Measurements from ENCODE around the gene HERPUD2.
"Not testable (repeated sequence)": the region's sequence is repeated elsewhere in the genome, so short reads cannot be mapped to it uniquely, and the experiment has no call there.

The HERPUD2 gene

DNA sequence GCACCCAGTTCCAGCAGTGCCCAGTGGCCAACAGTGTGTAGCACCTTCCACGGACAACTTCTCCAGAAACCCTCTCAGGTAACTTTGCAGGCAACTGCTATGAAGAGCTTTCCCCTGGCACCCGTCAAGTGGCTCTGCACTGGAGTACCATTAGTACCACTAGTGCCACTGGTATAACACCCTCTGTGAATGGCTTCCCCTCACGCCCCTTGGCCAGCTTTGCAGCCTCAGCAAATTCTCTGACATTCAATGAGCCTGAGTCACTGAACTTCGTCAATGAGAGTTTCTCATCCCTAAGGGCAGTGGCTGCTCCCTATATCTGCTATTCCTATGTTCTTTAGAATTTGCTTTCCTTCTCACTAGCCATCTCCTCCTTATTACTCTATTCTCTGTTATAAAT is 7.6 kb upstream of the HERPUD2 start:
- TF ChIP-seq, protein P1, sequence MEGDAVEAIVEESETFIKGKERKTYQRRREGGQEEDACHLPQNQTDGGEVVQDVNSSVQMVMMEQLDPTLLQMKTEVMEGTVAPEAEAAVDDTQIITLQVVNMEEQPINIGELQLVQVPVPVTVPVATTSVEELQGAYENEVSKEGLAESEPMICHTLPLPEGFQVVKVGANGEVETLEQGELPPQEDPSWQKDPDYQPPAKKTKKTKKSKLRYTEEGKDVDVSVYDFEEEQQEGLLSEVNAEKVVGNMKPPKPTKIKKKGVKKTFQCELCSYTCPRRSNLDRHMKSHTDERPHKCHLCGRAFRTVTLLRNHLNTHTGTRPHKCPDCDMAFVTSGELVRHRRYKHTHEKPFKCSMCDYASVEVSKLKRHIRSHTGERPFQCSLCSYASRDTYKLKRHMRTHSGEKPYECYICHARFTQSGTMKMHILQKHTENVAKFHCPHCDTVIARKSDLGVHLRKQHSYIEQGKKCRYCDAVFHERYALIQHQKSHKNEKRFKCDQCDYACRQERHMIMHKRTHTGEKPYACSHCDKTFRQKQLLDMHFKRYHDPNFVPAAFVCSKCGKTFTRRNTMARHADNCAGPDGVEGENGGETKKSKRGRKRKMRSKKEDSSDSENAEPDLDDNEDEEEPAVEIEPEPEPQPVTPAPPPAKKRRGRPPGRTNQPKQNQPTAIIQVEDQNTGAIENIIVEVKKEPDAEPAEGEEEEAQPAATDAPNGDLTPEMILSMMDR (IDR thresholded peaks at IDR 0.05; ENCODE audit: insufficient read depth, missing control alignments) = no peak
- FAIRE-seq (no peak), DNase-seq (ENCODE audit: insufficient read length, low spot score) (no peak)

DNA sequence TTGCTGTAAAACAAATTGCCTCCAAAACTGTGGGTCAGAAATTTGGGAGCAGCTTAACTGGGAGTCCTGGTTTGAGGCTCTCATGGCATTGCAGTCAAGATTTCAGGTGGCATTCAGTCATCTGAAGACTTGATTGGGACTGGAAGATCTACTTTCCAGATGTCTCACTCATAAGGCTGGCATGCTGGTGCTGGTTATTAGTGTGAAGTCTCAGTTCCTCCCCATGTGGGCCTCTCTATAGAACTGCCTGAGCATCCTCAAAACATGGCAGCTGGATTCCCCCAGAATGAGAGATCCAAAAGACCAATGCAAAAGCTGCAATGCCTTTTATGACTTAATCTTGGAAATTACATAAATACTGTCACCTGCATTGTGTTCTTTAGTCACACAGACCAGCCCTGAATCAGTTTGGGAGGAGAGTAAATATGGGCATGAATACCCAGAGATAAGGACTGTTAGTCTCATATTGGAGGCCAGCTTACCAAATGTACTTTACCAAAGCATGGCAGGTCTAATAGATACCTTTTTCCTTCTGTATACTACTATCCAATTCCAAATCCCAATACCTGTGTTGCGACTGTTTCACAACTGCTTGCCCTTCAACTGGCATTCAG is 6.5 kb upstream of the HERPUD2 start:
- DNase-seq (ENCODE audit: insufficient read length, low spot score) = no peak
- FAIRE-seq = no peak
- TF ChIP-seq, protein P1 (IDR thresholded peaks at IDR 0.05; ENCODE audit: insufficient read depth, missing control alignments) = no peak

DNA sequence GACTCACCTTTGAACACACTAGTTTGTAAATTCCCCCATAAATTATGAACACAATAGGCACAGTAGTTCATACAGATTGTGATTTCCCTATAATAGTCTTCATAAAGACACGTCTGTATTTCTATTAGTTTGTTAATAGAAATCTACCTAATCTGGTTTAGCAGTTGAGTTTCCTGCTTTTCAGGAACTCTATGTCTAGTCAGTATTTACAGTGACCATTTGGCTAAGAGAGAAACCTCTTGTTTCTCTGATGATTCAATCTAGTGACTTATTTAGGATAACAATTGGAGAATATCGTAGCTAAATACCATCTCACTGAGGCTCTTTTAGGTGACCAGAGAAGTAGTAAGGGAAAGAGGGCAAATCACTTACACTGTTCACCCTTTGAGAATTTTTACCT is 5.9 kb upstream of the HERPUD2 start:
- FAIRE-seq (no peak), DNase-seq (ENCODE audit: insufficient read length, low spot score) (no peak)
- TF ChIP-seq, protein P1 (IDR thresholded peaks at IDR 0.05; ENCODE audit: insufficient read depth, missing control alignments) = no peak

DNA sequence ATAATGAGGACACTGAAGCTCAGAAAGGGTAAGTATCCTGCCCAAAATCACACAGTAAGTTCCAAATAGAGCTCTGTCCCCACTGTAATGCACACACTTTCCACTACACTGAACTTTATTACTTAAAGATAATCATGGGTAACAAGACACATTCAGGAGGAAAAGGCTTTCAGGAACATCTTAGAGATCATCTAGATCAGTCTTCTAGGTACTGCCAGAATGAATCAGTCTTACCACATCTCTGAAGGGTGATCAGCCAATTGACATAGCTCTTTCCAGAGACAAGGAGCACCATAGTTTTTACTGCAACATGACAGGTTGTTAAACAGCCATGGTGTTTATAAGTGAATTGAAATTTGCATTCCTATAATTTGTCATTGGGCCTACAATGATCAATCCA is 5.4 kb upstream of the HERPUD2 start:
- TF ChIP-seq, protein P1 (IDR thresholded peaks at IDR 0.05; ENCODE audit: insufficient read depth, missing control alignments) = no peak
- DNase-seq (ENCODE audit: insufficient read length, low spot score) (no peak), FAIRE-seq (no peak)

DNA sequence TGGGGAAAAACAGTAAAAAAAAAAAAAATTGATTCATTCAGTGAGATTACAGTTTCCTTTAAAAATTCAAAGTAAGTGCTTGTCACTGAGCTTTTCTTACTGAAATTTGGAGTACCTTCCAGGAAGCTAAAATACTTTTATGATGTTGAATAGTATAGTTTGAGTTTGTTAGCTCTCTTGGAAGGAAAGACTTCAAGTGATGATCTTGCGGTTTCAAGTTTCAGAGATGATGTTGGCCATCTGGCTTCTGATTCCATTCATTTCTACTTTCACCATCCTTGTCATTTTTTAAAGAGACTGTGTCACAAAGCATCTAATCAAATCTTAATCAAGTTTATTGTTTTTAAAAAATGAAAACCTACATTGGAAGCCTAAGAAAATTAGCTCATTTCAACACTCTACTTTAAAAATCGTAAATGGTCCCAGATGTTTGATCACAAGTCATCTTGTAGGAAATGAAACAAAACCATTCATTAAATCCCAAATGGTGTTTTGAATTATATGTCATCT is 4.9 kb upstream of the HERPUD2 start:
- DNase-seq (ENCODE audit: insufficient read length, low spot score) = no peak
- TF ChIP-seq, protein P1 (IDR thresholded peaks at IDR 0.05; ENCODE audit: insufficient read depth, missing control alignments) = no peak
- FAIRE-seq = no peak

DNA sequence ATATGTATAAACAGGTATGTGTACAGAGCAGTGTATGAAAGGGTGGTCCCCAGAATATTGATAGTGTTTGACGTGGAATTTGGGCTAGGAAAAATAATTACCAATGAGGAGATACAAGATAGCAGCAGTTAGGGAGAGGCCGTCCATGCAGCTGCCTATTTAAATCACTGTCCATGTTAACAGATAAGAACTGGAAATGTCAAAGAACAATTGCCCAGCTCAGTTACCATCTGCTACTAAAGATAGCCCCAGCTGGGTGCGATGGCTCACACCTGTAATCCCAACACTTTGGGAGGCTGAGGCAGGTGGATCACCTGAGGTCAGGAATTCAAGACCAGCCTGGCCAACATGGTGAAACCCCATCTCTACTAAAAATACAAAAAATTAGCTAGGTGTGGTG is 3.4 kb upstream of the HERPUD2 start:
- not testable (repeated sequence) for FAIRE-seq

DNA sequence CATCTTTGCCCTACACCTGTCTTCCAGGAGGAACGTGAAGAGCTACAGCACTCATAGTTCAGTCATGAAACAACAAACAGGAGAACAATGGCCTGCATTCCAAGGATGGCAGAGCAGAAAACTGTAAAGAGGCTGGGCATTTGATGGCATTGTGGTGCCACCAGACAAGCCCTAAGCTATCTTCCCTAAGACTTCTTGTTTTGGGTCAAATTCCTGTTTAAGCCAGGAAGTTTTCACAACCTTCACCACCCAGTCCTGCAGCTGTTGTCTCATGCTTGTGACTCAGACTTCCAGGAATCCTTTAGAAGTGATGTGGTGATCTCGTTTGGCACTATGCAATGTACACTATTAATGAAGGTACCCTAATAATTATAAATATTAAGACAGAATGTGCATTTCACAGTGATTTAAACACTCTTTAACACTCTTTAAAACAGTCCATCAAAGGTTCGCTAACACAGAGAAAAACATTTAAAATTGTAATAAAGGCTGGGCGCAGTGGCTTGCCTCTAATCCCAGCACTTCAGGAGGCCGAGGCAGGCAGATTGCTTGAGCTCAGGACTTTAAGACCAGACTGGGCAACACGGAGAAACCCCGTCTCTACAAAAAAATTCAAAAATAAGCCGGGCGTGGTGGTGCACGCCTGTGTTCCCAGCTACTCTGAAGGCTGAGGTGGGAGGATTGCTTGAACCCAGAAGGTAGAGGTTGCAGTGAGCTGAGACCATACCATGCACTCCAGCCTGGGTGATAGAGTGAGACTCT is 2.7 kb upstream of the HERPUD2 start:
- FAIRE-seq = no peak
- no peak for DNase-seq (ENCODE audit: insufficient read length, low spot score)
- TF ChIP-seq, protein P1 (IDR thresholded peaks at IDR 0.05; ENCODE audit: insufficient read depth, missing control alignments) = no peak

More for the DNA sequence above, 3.4 kb upstream of the HERPUD2 start:
- not testable (repeated sequence) for DNase-seq (ENCODE audit: insufficient read length, low spot score)

All from D721Med (cell line).